GM10266 (cell line): ENCODE measurements around the gene STX1B.

Experiments used
- DNase-seq: peaks from one replicate; pipeline ENCODE4 v3.0.0; 2012; ENCODE audit errors: extremely low spot score
- TF ChIP-seq, protein P1 (sequence below): IDR thresholded peaks from 2 replicates; pipeline ENCODE4 v1.5.1; 2012; ENCODE audit warnings: mild to moderate bottlenecking, low read depth; ENCODE audit not compliant: control insufficient read depth, insufficient read depth; ENCODE audit errors: missing control alignments

The STX1B gene

DNA sequence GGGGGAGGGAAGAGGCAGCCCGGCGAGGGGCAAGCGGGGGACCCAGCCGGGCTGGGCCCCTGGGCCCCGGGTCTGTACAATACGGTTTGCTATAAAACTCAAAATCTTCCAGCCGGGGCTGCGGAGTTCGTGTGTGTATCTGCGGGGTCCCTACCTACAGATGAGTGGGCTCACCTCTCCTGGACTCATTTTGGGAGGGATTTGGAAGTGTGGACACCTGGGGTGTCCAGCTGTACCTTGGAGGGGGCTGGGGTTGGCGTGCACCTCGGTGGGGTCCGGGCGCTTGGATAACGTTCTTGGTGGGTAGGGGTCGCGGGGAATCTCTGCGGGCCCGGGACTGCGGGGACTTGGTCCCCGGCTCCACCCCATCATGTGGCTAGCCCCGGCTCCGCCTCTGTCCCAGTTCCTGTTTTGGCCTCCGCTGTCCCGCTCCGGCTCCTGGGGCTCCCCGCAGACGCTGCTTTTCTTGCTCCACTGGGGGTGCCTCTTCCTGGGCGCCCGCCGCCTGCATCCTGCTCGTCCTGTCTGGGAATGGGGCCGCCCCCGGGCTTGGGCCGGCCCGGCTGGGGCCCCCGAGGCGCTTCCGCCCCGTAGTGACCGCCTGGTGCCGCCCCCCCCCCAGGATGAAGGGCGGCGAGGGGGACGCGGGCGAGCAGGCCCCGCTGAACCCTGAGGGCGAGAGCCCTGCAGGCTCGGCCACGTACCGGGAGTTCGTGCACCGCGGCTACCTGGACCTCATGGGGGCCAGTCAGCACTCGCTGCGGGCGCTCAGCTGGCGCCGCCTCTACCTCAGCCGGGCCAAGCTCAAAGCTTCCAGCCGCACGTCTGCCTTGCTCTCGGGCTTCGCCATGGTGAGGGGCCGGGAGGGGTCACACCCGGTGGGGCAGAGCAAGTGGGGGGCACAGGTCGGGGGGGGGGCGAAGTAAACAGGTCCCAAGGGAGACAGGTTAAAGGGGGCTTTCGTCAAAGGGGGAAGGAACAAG lies 61.5 kb downstream of the STX1B start, which contains the start of gene ORAI3:
ORAI3 (plus strand) TSS at position 402 of the 983 bp plus-strand sequence; CDS start at position 624, 222 bp downstream.
- TF ChIP-seq, protein P1, sequence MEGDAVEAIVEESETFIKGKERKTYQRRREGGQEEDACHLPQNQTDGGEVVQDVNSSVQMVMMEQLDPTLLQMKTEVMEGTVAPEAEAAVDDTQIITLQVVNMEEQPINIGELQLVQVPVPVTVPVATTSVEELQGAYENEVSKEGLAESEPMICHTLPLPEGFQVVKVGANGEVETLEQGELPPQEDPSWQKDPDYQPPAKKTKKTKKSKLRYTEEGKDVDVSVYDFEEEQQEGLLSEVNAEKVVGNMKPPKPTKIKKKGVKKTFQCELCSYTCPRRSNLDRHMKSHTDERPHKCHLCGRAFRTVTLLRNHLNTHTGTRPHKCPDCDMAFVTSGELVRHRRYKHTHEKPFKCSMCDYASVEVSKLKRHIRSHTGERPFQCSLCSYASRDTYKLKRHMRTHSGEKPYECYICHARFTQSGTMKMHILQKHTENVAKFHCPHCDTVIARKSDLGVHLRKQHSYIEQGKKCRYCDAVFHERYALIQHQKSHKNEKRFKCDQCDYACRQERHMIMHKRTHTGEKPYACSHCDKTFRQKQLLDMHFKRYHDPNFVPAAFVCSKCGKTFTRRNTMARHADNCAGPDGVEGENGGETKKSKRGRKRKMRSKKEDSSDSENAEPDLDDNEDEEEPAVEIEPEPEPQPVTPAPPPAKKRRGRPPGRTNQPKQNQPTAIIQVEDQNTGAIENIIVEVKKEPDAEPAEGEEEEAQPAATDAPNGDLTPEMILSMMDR, result no peak
- DNase-seq, result peak; percentile 92

DNA sequence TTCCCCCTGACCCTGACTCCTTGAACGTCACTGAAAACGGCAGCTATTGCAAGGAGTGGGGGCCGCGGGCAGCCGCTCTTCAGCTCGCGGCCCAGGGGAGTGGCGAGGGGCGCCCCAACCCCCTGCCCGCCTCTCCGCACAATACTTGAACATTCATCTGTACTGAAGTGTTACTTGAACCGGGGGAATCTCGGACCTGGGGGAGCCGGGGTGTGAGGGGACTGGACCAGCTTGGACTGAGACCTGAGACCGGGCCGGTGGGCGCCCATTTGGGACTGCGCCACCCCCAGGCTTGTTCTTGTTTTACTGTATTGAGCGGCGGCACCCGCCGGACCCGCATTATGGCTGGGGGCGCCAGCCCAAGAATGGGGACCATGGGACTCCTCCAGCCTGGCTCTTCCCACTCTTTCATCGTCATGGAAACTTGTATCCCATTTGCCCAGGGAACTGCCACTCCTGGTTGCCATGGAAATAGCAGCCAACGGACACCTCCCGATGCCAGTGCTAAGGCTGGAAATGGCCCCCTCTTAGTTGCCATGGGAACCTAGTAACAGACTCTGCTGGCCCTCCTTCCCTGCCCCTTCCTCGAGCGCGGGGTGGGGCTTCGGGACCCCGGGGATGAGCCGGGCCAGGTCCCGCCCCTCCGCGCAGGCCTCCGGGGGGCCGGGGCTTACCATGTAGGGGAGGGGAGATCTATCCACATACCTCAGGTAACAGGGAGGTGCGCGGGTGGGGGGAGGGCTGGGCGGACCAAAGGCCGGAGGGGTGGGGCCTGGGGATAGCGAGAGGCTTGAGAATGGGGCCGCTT lies 62.4 kb downstream of the STX1B start:
- peak; percentile 51 for DNase-seq
- TF ChIP-seq, protein P1, result no peak

GRCh38 chr16:30947541-30947858 lies 62.9 kb downstream of the STX1B start:
- TF ChIP-seq, protein P1, result no peak

DNA sequence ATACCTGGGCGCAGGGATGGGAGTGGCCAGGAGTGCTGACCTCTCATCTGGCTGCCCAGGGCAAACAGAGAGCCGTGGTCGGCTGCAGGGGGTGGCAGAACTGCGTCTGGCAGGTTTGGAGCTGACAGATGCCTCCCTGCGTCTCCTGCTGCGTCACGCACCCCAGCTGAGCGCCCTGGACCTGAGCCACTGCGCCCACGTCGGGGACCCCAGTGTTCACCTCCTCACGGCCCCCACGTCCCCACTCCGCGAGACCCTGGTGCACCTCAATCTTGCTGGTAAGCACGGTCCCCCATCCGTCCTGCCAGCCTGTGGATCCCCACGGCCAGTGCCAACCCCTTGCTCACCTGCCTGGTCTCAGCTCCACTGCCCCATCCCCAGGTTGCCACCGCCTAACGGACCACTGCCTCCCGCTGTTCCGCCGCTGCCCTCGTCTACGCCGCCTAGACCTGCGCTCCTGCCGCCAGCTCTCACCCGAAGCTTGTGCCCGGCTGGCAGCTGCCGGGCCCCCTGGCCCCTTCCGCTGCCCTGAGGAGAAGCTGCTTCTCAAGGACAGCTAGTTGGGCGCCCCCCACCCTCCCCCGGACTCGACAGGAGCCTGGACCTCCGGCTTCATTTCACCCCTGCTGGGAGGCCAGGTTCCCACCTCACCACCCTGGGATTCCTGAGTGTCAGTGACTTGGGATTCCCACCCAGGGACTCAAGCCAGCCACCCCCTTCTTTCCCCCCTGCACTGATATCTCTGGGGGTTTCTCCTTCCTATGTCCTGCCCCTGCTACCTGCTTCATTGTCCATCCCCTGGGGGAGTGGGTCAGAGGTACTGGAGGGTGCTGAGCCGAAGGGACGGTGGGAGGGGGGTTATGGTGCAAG lies 63.5 kb downstream of the STX1B start:
- no peak for DNase-seq
- TF ChIP-seq, protein P1, result no peak

More at GRCh38 chr16:30947541-30947858, 62.9 kb downstream of the STX1B start:
- DNase-seq, result no peak

- DNase-seq, result no peak
- TF ChIP-seq, protein P1, result no peak
These were observed 66.1 kb downstream of the STX1B start for GRCh38 chr16:30944352-30944751.

DNA sequence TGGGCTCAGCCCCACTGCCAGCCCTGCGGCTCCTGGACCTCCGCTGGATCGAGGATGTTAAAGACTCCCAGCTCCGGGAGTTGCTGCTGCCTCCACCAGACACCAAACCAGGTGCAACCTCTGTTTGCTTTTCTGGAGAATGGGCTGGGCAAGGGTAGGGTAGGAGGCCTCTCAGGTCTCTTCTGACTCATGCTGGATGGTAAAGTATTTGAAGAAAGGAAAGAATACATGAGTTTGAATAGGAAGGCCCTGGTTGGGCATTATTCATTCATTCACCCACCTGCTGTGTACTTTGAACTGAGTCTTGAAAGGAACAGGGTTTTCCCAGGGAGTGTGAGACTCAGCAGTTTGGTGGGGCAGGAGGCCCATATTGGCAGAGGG lies 68.0 kb downstream of the STX1B start:
- DNase-seq, result no peak
- TF ChIP-seq, protein P1, result no peak
